ENCODE results near the gene MMP11.

Gene MMP11

DNA sequence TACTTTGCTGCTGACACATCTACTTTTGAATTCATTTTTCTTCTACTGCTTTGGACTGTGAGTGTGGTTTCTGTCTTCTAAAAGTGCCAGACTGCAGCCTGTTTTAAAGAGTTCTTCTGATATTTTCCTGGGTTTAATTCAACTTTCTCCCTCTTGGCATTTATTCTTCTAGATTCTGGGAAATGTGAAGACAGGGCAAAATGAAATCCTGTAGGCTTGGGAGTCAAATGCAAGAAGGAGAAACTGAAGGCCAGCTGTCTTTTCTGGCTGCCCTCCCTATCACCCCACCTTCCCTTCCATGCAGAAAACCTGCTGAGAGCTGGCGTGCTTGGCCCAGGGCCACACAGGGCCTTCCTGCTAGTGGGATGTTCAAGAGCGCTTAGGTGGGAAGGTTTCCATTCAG, 29.3 kb upstream of the MMP11 start:
- H3K36me3 ChIP-seq (ENCODE audit: control insufficient read depth in 1 of 2, insufficient read depth in 2 of 2, low read length in 2 of 2), result peaks cover 11 to 16% of the 10 kb centered on the region in 2 experiments
- no peak overlapping the region for H3K14ac ChIP-seq (ENCODE audit: low read length)
- H3K27ac ChIP-seq (ENCODE audit: low read depth, low read length), result no peak overlapping the region
- H2BK120ac ChIP-seq (ENCODE audit: insufficient read depth, low read length, poor library complexity), result no peak overlapping the region
- H3K4me1 ChIP-seq (ENCODE audit: control insufficient read depth in 1 of 2, insufficient read depth in 2 of 2, low read length in 2 of 2), result peaks cover 5 to 8% of the 10 kb centered on the region in 2 experiments
- no peak overlapping the region for H2BK12ac ChIP-seq (ENCODE audit: low read length)
- H3K4me3 ChIP-seq (ENCODE audit: low read depth, low read length), result no peak overlapping the region
- no peak overlapping the region for H2AK5ac ChIP-seq (ENCODE audit: low read length)
- H3K9ac ChIP-seq (ENCODE audit: low read length), result no peak overlapping the region
- H3K79me2 ChIP-seq (ENCODE audit: control insufficient read depth, insufficient read depth, low read length, poor library complexity), result no peaks in the 10 kb centered on the region
- no peak overlapping the region for H3K4ac ChIP-seq (ENCODE audit: low read depth, low read length)
- no peak overlapping the region for H4K8ac ChIP-seq (ENCODE audit: low read depth, low read length)
- H3K9me3 ChIP-seq (ENCODE audit: insufficient read depth, low read depth, low read length), result peaks cover 5% of the 10 kb centered on the region
- WGBS (ENCODE audit: extremely low coverage, insufficient coverage, insufficient read length), result no CpG with 5 or more reads among the region's 2 CpGs
- no peak overlapping the region for H4K91ac ChIP-seq (ENCODE audit: low read depth, low read length)
- no peak for DNase-seq
- H3K4me2 ChIP-seq (ENCODE audit: low read length), result no peak overlapping the region
- no peak overlapping the region for H3K18ac ChIP-seq (ENCODE audit: low read length)
- no peaks in the 10 kb centered on the region for H3K27me3 ChIP-seq (ENCODE audit: insufficient read depth, low read length)
- H2AFZ ChIP-seq (ENCODE audit: insufficient read depth, low read length, poor library complexity), result no peak overlapping the region
- no peak overlapping the region for H2BK5ac ChIP-seq (ENCODE audit: low read depth, low read length, poor library complexity)
- H4K12ac ChIP-seq (ENCODE audit: low read depth, low read length), result no peak overlapping the region
- no peak overlapping the region for H3K23ac ChIP-seq (ENCODE audit: low read length)
- H3K79me1 ChIP-seq (ENCODE audit: low read length), result no peaks in the 10 kb centered on the region

DNA sequence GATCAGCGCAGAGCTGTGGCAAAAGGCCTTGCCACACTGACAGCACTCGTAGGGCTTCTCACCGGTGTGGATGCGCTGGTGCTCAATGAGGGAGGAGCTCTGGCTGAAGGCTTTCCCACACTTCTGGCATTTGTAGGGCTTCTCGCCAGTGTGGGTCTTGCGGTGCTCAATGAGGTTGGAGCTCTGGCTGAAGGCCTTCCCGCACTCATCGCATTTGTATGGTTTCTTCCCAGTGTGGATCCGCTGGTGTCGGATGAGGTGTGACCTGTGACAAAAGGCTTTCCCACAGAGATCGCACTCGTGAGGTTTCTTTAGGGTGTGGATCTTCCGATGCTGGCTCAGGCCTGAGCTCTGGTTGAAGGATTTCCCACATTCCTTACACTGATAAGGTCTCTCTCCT, 28.6 kb upstream of the MMP11 start:
- Histone ChIP-seq H2AFZ (ENCODE audit: insufficient read depth, low read length, poor library complexity) (no peak overlapping the region), H2AK5ac (ENCODE audit: low read length) (no peak overlapping the region), H3K18ac (ENCODE audit: low read length) (no peak overlapping the region), H3K79me1 (ENCODE audit: low read length) (no peaks in the 10 kb centered on the region), H3K27ac (ENCODE audit: low read depth, low read length) (no peak overlapping the region), H4K12ac (ENCODE audit: low read depth, low read length) (no peak overlapping the region), H3K4me1 (ENCODE audit: control insufficient read depth in 1 of 2, insufficient read depth in 2 of 2, low read length in 2 of 2) (peaks cover 5 to 8% of the 10 kb centered on the region in 2 experiments), H2BK12ac (ENCODE audit: low read length) (no peak overlapping the region), H3K9me3 (ENCODE audit: insufficient read depth, low read depth, low read length) (peaks cover 5% of the 10 kb centered on the region), H2BK120ac (ENCODE audit: insufficient read depth, low read length, poor library complexity) (no peak overlapping the region), H3K4me3 (ENCODE audit: low read depth, low read length) (peak overlapping the region; percentile 16), H3K27me3 (ENCODE audit: insufficient read depth, low read length) (no peaks in the 10 kb centered on the region), H3K36me3 (ENCODE audit: control insufficient read depth in 1 of 2, insufficient read depth in 2 of 2, low read length in 2 of 2) (peaks cover 11 to 16% of the 10 kb centered on the region in 2 experiments), H3K23ac (ENCODE audit: low read length) (no peak overlapping the region), H3K4me2 (ENCODE audit: low read length) (no peak overlapping the region), H2BK5ac (ENCODE audit: low read depth, low read length, poor library complexity) (no peak overlapping the region), H4K91ac (ENCODE audit: low read depth, low read length) (no peak overlapping the region), H3K14ac (ENCODE audit: low read length) (no peak overlapping the region), H3K4ac (ENCODE audit: low read depth, low read length) (no peak overlapping the region), H3K79me2 (ENCODE audit: control insufficient read depth, insufficient read depth, low read length, poor library complexity) (no peaks in the 10 kb centered on the region), H3K9ac (ENCODE audit: low read length) (no peak overlapping the region), H4K8ac (ENCODE audit: low read depth, low read length) (no peak overlapping the region)
- WGBS (ENCODE audit: extremely low coverage, insufficient coverage, insufficient read length), result no CpG with 5 or more reads among the region's 13 CpGs
- DNase-seq, result no peak

DNA sequence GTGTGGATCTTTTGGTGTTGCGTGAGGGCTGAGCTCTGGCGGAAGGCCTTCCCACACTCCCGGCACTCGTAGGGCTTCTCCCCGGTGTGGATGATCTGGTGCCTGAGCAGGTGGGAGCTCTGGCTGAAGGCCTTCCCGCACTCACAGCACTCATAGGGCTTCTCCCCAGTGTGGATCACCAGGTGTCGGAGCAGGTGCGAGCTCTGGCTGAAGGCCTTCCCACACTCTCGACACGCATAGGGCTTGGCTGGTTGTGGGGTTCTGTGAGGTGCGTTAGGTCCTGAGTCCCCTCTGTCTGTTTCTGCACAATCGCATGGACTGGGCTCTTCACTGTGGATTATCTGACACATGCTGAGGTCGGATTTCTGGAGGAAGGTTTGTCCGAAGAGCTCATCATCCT, 28.2 kb upstream of the MMP11 start:
- DNase-seq, result no peak
- Histone ChIP-seq H3K4me1 (ENCODE audit: control insufficient read depth in 1 of 2, insufficient read depth in 2 of 2, low read length in 2 of 2) (peaks cover 5 to 8% of the 10 kb centered on the region in 2 experiments), H4K91ac (ENCODE audit: low read depth, low read length) (no peak overlapping the region), H2BK120ac (ENCODE audit: insufficient read depth, low read length, poor library complexity) (no peak overlapping the region), H3K23ac (ENCODE audit: low read length) (no peak overlapping the region), H3K27ac (ENCODE audit: low read depth, low read length) (no peak overlapping the region), H4K12ac (ENCODE audit: low read depth, low read length) (no peak overlapping the region), H3K4ac (ENCODE audit: low read depth, low read length) (no peak overlapping the region), H3K9me3 (ENCODE audit: insufficient read depth, low read depth, low read length) (peaks cover 5% of the 10 kb centered on the region), H3K4me2 (ENCODE audit: low read length) (no peak overlapping the region), H2AFZ (ENCODE audit: insufficient read depth, low read length, poor library complexity) (no peak overlapping the region), H3K27me3 (ENCODE audit: insufficient read depth, low read length) (no peaks in the 10 kb centered on the region), H3K18ac (ENCODE audit: low read length) (no peak overlapping the region), H3K79me1 (ENCODE audit: low read length) (no peaks in the 10 kb centered on the region), H4K8ac (ENCODE audit: low read depth, low read length) (no peak overlapping the region), H2AK5ac (ENCODE audit: low read length) (no peak overlapping the region), H3K14ac (ENCODE audit: low read length) (no peak overlapping the region), H3K79me2 (ENCODE audit: control insufficient read depth, insufficient read depth, low read length, poor library complexity) (no peaks in the 10 kb centered on the region), H3K36me3 (ENCODE audit: control insufficient read depth in 1 of 2, insufficient read depth in 2 of 2, low read length in 2 of 2) (peaks cover 11 to 16% of the 10 kb centered on the region in 2 experiments), H3K9ac (ENCODE audit: low read length) (no peak overlapping the region), H2BK5ac (ENCODE audit: low read depth, low read length, poor library complexity) (no peak overlapping the region), H3K4me3 (ENCODE audit: low read depth, low read length) (no peak overlapping the region), H2BK12ac (ENCODE audit: low read length) (no peak overlapping the region)
- no CpG with 5 or more reads among the region's 14 CpGs for WGBS (ENCODE audit: extremely low coverage, insufficient coverage, insufficient read length)

DNA sequence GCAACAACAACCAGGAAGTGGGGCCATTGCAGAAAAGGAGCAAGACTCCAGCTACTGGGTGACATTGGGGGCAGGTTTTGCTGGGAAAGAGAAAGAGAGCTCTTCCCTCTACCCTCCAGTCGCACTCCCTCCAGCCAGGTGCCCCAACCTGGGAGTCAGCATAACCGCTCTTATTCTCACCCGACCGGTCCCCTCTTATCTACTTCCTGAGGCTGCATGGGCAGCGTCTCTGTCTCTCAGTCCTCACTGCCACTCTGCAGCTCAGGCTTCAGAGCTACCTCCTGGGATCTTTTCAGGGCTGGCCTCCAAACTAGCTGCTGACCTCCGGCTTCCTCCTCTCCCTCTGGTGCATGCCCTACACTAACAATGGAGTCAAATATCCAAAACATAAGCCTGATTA, 26.9 kb upstream of the MMP11 start:
- Histone ChIP-seq H3K27me3 (ENCODE audit: insufficient read depth, low read length) (no peaks in the 10 kb centered on the region), H3K27ac (ENCODE audit: low read depth, low read length) (no peak overlapping the region), H3K4me2 (ENCODE audit: low read length) (no peak overlapping the region), H2BK12ac (ENCODE audit: low read length) (no peak overlapping the region), H4K91ac (ENCODE audit: low read depth, low read length) (no peak overlapping the region), H2BK5ac (ENCODE audit: low read depth, low read length, poor library complexity) (no peak overlapping the region), H3K79me2 (ENCODE audit: control insufficient read depth, insufficient read depth, low read length, poor library complexity) (peaks cover 2% of the 10 kb centered on the region), H3K36me3 (ENCODE audit: control insufficient read depth in 1 of 2, insufficient read depth in 2 of 2, low read length in 2 of 2) (peaks cover 11 to 16% of the 10 kb centered on the region in 2 experiments), H3K79me1 (ENCODE audit: low read length) (peaks cover 4% of the 10 kb centered on the region), H3K9ac (ENCODE audit: low read length) (no peak overlapping the region), H3K9me3 (ENCODE audit: insufficient read depth, low read depth, low read length) (peaks cover 5% of the 10 kb centered on the region), H3K18ac (ENCODE audit: low read length) (no peak overlapping the region), H4K12ac (ENCODE audit: low read depth, low read length) (no peak overlapping the region), H3K4me1 (ENCODE audit: control insufficient read depth in 1 of 2, insufficient read depth in 2 of 2, low read length in 2 of 2) (peaks cover 7 to 10% of the 10 kb centered on the region in 2 experiments), H2AFZ (ENCODE audit: insufficient read depth, low read length, poor library complexity) (no peak overlapping the region), H2BK120ac (ENCODE audit: insufficient read depth, low read length, poor library complexity) (no peak overlapping the region), H3K23ac (ENCODE audit: low read length) (no peak overlapping the region), H3K4ac (ENCODE audit: low read depth, low read length) (no peak overlapping the region), H4K8ac (ENCODE audit: low read depth, low read length) (no peak overlapping the region), H3K14ac (ENCODE audit: low read length) (no peak overlapping the region), H2AK5ac (ENCODE audit: low read length) (no peak overlapping the region), H3K4me3 (ENCODE audit: low read depth, low read length) (no peak overlapping the region)
- peak in 1 of 2 donors; percentile 42 for DNase-seq
- no CpG with 5 or more reads among the region's 6 CpGs for WGBS (ENCODE audit: extremely low coverage, insufficient coverage, insufficient read length)

All from trophoblast cell (in vitro differentiated cells and primary cell).